Endothelial cell of umbilical vein (primary cell): ENCODE results near the gene SPINK4. TPM values are rescaled to one million over a fixed set of nuclear protein-coding genes. Genes with fewer than 3 reads are reported as not detected.

Experiments used
- BruUV-seq: library from RNA; stranded (reverse); fragments of 400-500 nt; replicated peaks from 2 replicates; lab custom pipeline; 2021; lab: Mats Ljungman, UMichigan
- CTCF ChIA-PET: fragments of 300-600, 350-600 bp; sonication (Branson Sonifier 250); formaldehyde crosslinking; loops from one replicate; lab custom pipeline; 2021; ENCODE audit warnings: antibody characterized with exemption, inconsistent platforms; lab: Charles Lee
- POLR2A ChIA-PET: fragments of 300-600, 350-600 bp; sonication (Branson Sonifier 250); formaldehyde crosslinking; loops from one replicate; lab custom pipeline; 2021; ENCODE audit warnings: antibody characterized with exemption, inconsistent platforms; lab: Charles Lee
- DNase-seq: peaks from one replicate; pipeline ENCODE4 v3.0.0-alpha.2; 2011; ENCODE audit warnings: low read depth, low spot score
- FAIRE-seq: peaks from 2 replicates; lab custom pipeline; 2011; peaks lifted over from hg19 to GRCh38; lab: Jason Lieb, UNC
- H2AFZ ChIP-seq: 2 replicates; pipeline ENCODE4 v1.6.0; 2012; ENCODE audit warnings: low read depth, low read length, control low read depth, inconsistent platforms
- H3K27ac ChIP-seq: 2 replicates; pipeline ENCODE4 v1.5.1; 2011; ENCODE audit warnings: low read depth, mild to moderate bottlenecking, control low read depth, low read length, moderate library complexity; ENCODE audit not compliant: insufficient read depth
- H3K27me3 ChIP-seq, 2 experiments: 2 replicates each; pipeline versions ENCODE4 v1.6.0 to v1.6.1; 2011; ENCODE audit warnings: low read length in 2 of 2, mixed read lengths in 1 of 2; ENCODE audit not compliant: control insufficient read depth in 2 of 2, insufficient read depth in 2 of 2
- H3K36me3 ChIP-seq, 2 experiments: 2 replicates in 1 of 2; 3 replicates in 1 of 2; pipeline ENCODE4 v1.5.1; 2011; ENCODE audit warnings: low read length in 2 of 2, mild to moderate bottlenecking in 1 of 2, moderate library complexity in 1 of 2; ENCODE audit not compliant: control insufficient read depth in 2 of 2, insufficient read depth in 2 of 2; ENCODE audit errors: extremely low read depth in 1 of 2
- H3K4me1 ChIP-seq: 3 replicates; pipeline ENCODE4 v1.5.1; 2011; ENCODE audit warnings: mild to moderate bottlenecking, low read length; ENCODE audit not compliant: control insufficient read depth, insufficient read depth; ENCODE audit errors: extremely low read depth
- H3K4me2 ChIP-seq: 2 replicates; pipeline ENCODE4 v1.6.1; 2011; ENCODE audit warnings: low read length, control low read depth, mixed read lengths; ENCODE audit not compliant: insufficient read depth
- H3K4me3 ChIP-seq, 3 experiments: fragments of 200-600 bp in 1 of 3; sonication (generic), shearing (Covaris generic) in 1 of 3; replicated peaks in 1 of 3; 2 replicates each; pipeline ENCODE4 v1.5.1; 2011 to 2016; ENCODE audit warnings: control low read depth in 3 of 3, low read length in 3 of 3, mild to moderate bottlenecking in 2 of 3, inconsistent platforms in 1 of 3, low read depth in 1 of 3, moderate library complexity in 1 of 3; ENCODE audit not compliant: insufficient read depth in 1 of 3
- H3K79me2 ChIP-seq: 2 replicates; pipeline ENCODE4 v1.6.0; 2012; ENCODE audit warnings: low read length, inconsistent platforms; ENCODE audit not compliant: control insufficient read depth, insufficient read depth
- H3K9ac ChIP-seq: replicated peaks from 2 replicates; pipeline ENCODE3; 2011; ENCODE audit warnings: low read length, control low read depth; ENCODE audit not compliant: insufficient read depth; ENCODE audit errors: extremely low read depth
- H3K9me1 ChIP-seq: replicated peaks from 3 replicates; pipeline ENCODE4 v1.6.0; 2011; ENCODE audit warnings: mild to moderate bottlenecking, low read length; ENCODE audit not compliant: control insufficient read depth, insufficient read depth; ENCODE audit errors: extremely low read depth
- H3K9me3 ChIP-seq: replicated peaks from 2 replicates; pipeline ENCODE4 v1.5.1; 2012; ENCODE audit warnings: low read length, inconsistent platforms; ENCODE audit not compliant: control insufficient read depth, insufficient read depth
- H4K20me1 ChIP-seq: replicated peaks from 2 replicates; pipeline ENCODE3; 2011; ENCODE audit warnings: mild to moderate bottlenecking, low read length; ENCODE audit not compliant: control insufficient read depth, insufficient read depth; ENCODE audit errors: extremely low read depth
- CTCF ChIP-seq, 2 donors: IDR thresholded peaks; 1 replicate in 1 of 2; 2 replicates in 1 of 2; pipeline ENCODE4 v1.5.1; 2011; ENCODE audit warnings: low read length in 2 of 2, mild to moderate bottlenecking in 2 of 2, moderate library complexity in 2 of 2, control low read depth in 1 of 2, inconsistent platforms in 1 of 2, low read depth in 1 of 2; ENCODE audit not compliant: insufficient read depth in 1 of 2; ENCODE audit errors: extremely low read depth in 1 of 2
- FOS ChIP-seq: IDR thresholded peaks from 2 replicates; pipeline ENCODE4 v1.6.1; 2011; ENCODE audit warnings: mild to moderate bottlenecking, low read length, moderate library complexity, borderline replicate concordance; ENCODE audit not compliant: insufficient read depth
- GATA2 ChIP-seq: IDR thresholded peaks from 2 replicates; pipeline ENCODE4 v1.7.0; 2011; ENCODE audit warnings: low read depth, mild to moderate bottlenecking, moderate library complexity, mixed read lengths, low read length; ENCODE audit not compliant: insufficient read length, insufficient read depth
- JUN ChIP-seq: IDR thresholded peaks from 2 replicates; pipeline ENCODE4 v1.6.1; 2011; ENCODE audit warnings: borderline replicate concordance, low read depth; ENCODE audit not compliant: insufficient read length, insufficient read depth
- MAX ChIP-seq: IDR thresholded peaks from 2 replicates; pipeline ENCODE4 v1.6.1; 2011; ENCODE audit not compliant: insufficient read depth, insufficient read length
- MYC ChIP-seq: IDR thresholded peaks from one replicate; pipeline ENCODE4 v1.6.1; 2011; ENCODE audit warnings: mild to moderate bottlenecking, low read depth, low read length
- POLR2A ChIP-seq: IDR thresholded peaks from 2 replicates; pipeline ENCODE4 v1.6.1; 2012; ENCODE audit warnings: low read depth, mild to moderate bottlenecking, control low read depth, low read length
- POLR2AphosphoS5 ChIP-seq: IDR thresholded peaks from 2 replicates; pipeline ENCODE4 v1.6.1; 2012; ENCODE audit warnings: low read depth, mild to moderate bottlenecking, control low read depth, low read length, moderate library complexity; ENCODE audit not compliant: insufficient read depth
- dilution Hi-C: fragments of 300-500 bp; cut with MboI; formaldehyde crosslinking; loops from one replicate; pipeline ENCODE4 v1.15.0; 2019; ENCODE audit warnings: low sequenced_read_pairs; ENCODE audit not compliant: extremely low pct_ligation_motif_present
- intact Hi-C: fragments of 100-400 bp; cut with micrococcal nuclease; formaldehyde crosslinking; loops from one replicate; pipeline ENCODE4 v1.10.0; 2022
- polyA plus RNA-seq, 4 experiments: library from polyadenylated mRNA; depleted of rRNA in 3 of 4; stranded (reverse) in 3 of 4; unstranded in 1 of 4; fragments of >200 nt; gene quantifications; 2 replicates each; pipeline versions ENCODE4 v1.2.1 to v1.2.3, GENCODE V29; 2011 to 2012; ENCODE audit warnings: missing spikeins in 1 of 4
- total RNA-seq: library from RNA; stranded (reverse); gene quantifications from 2 replicates; pipeline ENCODE4 v1.2.3, GENCODE V29; 2021

The SPINK4 gene
- total and polyA plus RNA-seq, 2 donors (not counting 3 experiments of a cell fraction or from before 2014, with no cell fraction given): not detected

GRCh38 chr9:33225319-33226147 is 14.4 kb upstream of the SPINK4 start:
- H3K9ac ChIP-seq: no peak overlapping the region
- DNase-seq (peak; percentile 91), FAIRE-seq (peak; percentile 94)
- H3K4me2 ChIP-seq: peak overlapping the region; percentile 46
- no peak overlapping the region for H3K4me3 ChIP-seq
- CTCF ChIA-PET: interaction anchor here (0.6 to 3.0 kb wide), 37 partner anchors 9 to 644 kb away, joined by 3 to 67 read pairs (median 5); partner anchors contain the start of genes B4GALT1, SMU1 and SPINK4
- no peaks in the 10 kb centered on the region for H3K79me2 ChIP-seq
- H3K27ac ChIP-seq: no peak overlapping the region
- H3K9me1 ChIP-seq: no peaks in the 10 kb centered on the region
- TF ChIP-seq MYC (no peak), JUN (peak; percentile 47), CTCF (IDR thresholded peaks at IDR 0.05; ENCODE audit: extremely low read depth in 1 of 2, insufficient read depth in 1 of 2, low read depth in 1 of 2, low read length in 2 of 2) (peak; percentile 41 to 55), POLR2A (no peak), POLR2AphosphoS5 (no peak), FOS (peak; percentile 48), GATA2 (no peak), MAX (no peak)
- no peaks in the 10 kb centered on the region for H4K20me1 ChIP-seq
- H2AFZ ChIP-seq: peak overlapping the region; percentile 74
- peaks cover 9% of the 10 kb centered on the region for H3K4me1 ChIP-seq
- intact Hi-C loops: loop anchor here (1.0 to 5.0 kb wide), 6 partner anchors 58 to 643 kb away; partner anchors contain the start of genes B4GALT1 and SMU1
- H3K27me3 ChIP-seq: no peaks in the 10 kb centered on the region
- POLR2A ChIA-PET: interaction anchor here (0.6 to 1.1 kb wide), 2 partner anchors 13 to 200 kb away, joined by 3 to 7 read pairs; partner anchors contain the start of gene DNAJA1
- BruUV-seq: no TSS peak
- dilution Hi-C loops: no loop called here
- no peaks in the 10 kb centered on the region for H3K36me3 ChIP-seq
- H3K9me3 ChIP-seq: no peaks in the 10 kb centered on the region
